D721Med (cell line): ENCODE measurements around the gene NUP62.
A peak's percentile ranks its signal among the peaks of the same experiment; 100 is the strongest.
"Not testable (repeated sequence)": the region's sequence is repeated elsewhere in the genome, so short reads cannot be mapped to it uniquely, and the experiment has no call there.

Experiments used
- DNase-seq: peaks from one replicate; pipeline ENCODE4 v3.0.0; 2011; ENCODE audit warnings: low spot score; ENCODE audit not compliant: insufficient read length
- FAIRE-seq: peaks from 2 replicates; lab custom pipeline; 2011; peaks lifted over from hg19 to GRCh38; lab: Jason Lieb, UNC
- CTCF ChIP-seq: IDR thresholded peaks from 2 replicates; pipeline ENCODE4 v1.5.1; 2012; ENCODE audit warnings: mild to moderate bottlenecking, control low read depth; ENCODE audit not compliant: insufficient read depth; ENCODE audit errors: missing control alignments

The NUP62 gene

GRCh38 chr19:49930483-49931011 lies 1.2 kb upstream of the NUP62 start:
- FAIRE-seq, result no peak
- no peak for TF ChIP-seq CTCF
- DNase-seq, result no peak

DNA sequence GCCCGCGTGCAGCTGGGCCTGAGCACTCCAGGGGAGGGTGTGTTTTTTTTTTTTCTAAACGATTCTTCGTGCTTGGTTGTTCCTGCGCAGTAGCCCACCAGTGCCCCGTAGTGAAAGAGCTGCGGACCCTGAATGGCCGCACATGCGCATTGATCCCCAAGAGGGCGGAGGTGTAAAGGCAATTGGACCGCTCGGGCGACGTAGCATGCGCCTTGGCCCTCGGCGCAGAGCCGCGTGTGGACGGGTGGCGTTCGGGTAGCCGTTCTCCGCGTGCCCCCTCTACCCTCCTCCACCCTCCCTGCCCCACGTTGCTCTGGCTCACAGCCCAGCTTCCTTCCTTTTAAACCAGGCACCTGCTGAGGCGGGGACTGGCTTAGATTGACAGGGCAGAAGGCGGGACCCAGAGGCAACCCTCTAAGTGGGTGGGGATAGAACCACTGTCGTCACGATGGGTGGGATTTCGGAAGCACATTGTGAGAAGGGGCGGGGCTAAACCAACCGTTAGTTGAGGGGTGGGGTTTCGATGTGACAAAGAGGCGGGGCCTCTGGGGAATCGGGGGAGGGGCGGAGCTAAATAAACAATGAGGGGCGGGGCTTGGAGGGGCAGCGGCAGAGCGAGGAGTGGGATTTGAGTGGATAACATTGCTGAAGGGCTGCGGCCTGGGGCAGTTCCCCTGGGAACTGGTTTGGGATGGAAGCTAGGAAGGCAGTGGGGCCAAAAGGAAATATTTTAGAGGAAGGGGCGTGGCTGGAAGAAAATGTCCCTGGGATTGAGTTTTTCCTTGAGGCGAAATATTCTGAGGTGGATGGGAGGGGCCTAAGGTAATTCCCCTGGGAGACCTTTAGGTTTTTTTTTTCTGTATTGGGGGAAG lies 543 bp upstream of the NUP62 start:
- DNase-seq, result peak; percentile 92
- FAIRE-seq, result no peak
- TF ChIP-seq CTCF, result no peak

- DNase-seq (no peak), FAIRE-seq (no peak)
- no peak for TF ChIP-seq CTCF
These were observed 1.6 kb downstream of the NUP62 start for GRCh38 chr19:49927526-49928264.

- no peak for DNase-seq
- no peak for FAIRE-seq
These were observed 2.8 kb downstream of the NUP62 start for GRCh38 chr19:49926515-49926914.

GRCh38 chr19:49925486-49925885 lies 3.8 kb downstream of the NUP62 start:
- TF ChIP-seq CTCF, result no peak
- FAIRE-seq (no peak), DNase-seq (no peak)

More at GRCh38 chr19:49926515-49926914, 2.8 kb downstream of the NUP62 start:
- no peak for TF ChIP-seq CTCF

- not testable (repeated sequence) for FAIRE-seq, DNase-seq
These were observed 4.5 kb downstream of the NUP62 start for GRCh38 chr19:49924881-49925210.

- DNase-seq, result no peak
- no peak for FAIRE-seq
- TF ChIP-seq CTCF, result no peak
These were observed 5.1 kb downstream of the NUP62 start for GRCh38 chr19:49924004-49924880.
